ENCODE data around the gene LSM4. TPM values are rescaled to one million over a fixed set of nuclear protein-coding genes. Genes with fewer than 3 reads are reported as not detected.

LSM4 gene
- total and polyA plus RNA-seq, 3 donors from 2014 or later = 196 to 241 (median 212) TPM

GRCh38 chr19:18264971-18265540 lies 57.8 kb downstream of the LSM4 start:
- Histone ChIP-seq H3K27me3 (no peaks in the 10 kb centered on the region), H3K9me3 (no peaks in the 10 kb centered on the region), H3K4me1 (no peaks in the 10 kb centered on the region), H3K27ac (no peak overlapping the region), H3K4me3 (no peak overlapping the region), H3K36me3 (ENCODE audit: low read depth, missing control alignments) (no peaks in the 10 kb centered on the region)
- WGBS, 2 donors = 88 to 90% methylated on average over 4 to 16 of the region's 23 CpGs
- TF ChIP-seq POLR2A (IDR thresholded peaks at IDR 0.05) (no peak), CTCF (IDR thresholded peaks at IDR 0.05) (no peak)
- no peak for DNase-seq
- intact Hi-C loops (cut with DNase I; ENCODE audit: low total_unique reads) = no loop called here

GRCh38 chr19:18264137-18264854 lies 58.6 kb downstream of the LSM4 start:
- H3K9me3 ChIP-seq = no peaks in the 10 kb centered on the region
- no peak for DNase-seq
- WGBS, 2 donors = 79 to 100% methylated on average over 3 to 23 of the region's 23 CpGs
- no peaks in the 10 kb centered on the region for H3K36me3 ChIP-seq (ENCODE audit: low read depth, missing control alignments)
- H3K4me1 ChIP-seq = no peaks in the 10 kb centered on the region
- H3K27ac ChIP-seq = no peak overlapping the region
- H3K27me3 ChIP-seq = no peaks in the 10 kb centered on the region
- intact Hi-C loops (cut with DNase I; ENCODE audit: low total_unique reads) = no loop called here
- no peak for TF ChIP-seq CTCF (IDR thresholded peaks at IDR 0.05)
- H3K4me3 ChIP-seq = no peak overlapping the region

GRCh38 chr19:18263324-18264136 lies 59.3 kb downstream of the LSM4 start:
- no peak for DNase-seq
- no peak for TF ChIP-seq POLR2A (IDR thresholded peaks at IDR 0.05)
- no peak for TF ChIP-seq CTCF (IDR thresholded peaks at IDR 0.05)
- no peak overlapping the region for H3K4me3 ChIP-seq
- H3K9me3 ChIP-seq = no peaks in the 10 kb centered on the region
- intact Hi-C loops (cut with DNase I; ENCODE audit: low total_unique reads) = no loop called here
- H3K36me3 ChIP-seq (ENCODE audit: low read depth, missing control alignments) = no peaks in the 10 kb centered on the region
- H3K27me3 ChIP-seq = no peaks in the 10 kb centered on the region
- H3K27ac ChIP-seq = no peak overlapping the region
- 93 to 100% methylated on average over 6 to 16 of the region's 16 CpGs for WGBS, 2 donors
- no peaks in the 10 kb centered on the region for H3K4me1 ChIP-seq

GRCh38 chr19:18262917-18263316 lies 60.0 kb downstream of the LSM4 start:
- intact Hi-C loops (cut with DNase I; ENCODE audit: low total_unique reads) = no loop called here
- H3K4me1 ChIP-seq = no peaks in the 10 kb centered on the region
- DNase-seq = no peak
- 97 to 98% methylated on average over 10 of the region's 10 CpGs for WGBS, 2 donors
- TF ChIP-seq CTCF (IDR thresholded peaks at IDR 0.05) (no peak), POLR2A (IDR thresholded peaks at IDR 0.05) (no peak)
- H3K4me3 ChIP-seq = no peak overlapping the region
- H3K27ac ChIP-seq = no peak overlapping the region
- no peaks in the 10 kb centered on the region for H3K9me3 ChIP-seq
- no peaks in the 10 kb centered on the region for H3K27me3 ChIP-seq
- no peaks in the 10 kb centered on the region for H3K36me3 ChIP-seq (ENCODE audit: low read depth, missing control alignments)
